Measurements from ENCODE around the gene CRP.
"Not testable (repeated sequence)": the region's sequence is repeated elsewhere in the genome, so short reads cannot be mapped to it uniquely, and the experiment has no call there.

DNA sequence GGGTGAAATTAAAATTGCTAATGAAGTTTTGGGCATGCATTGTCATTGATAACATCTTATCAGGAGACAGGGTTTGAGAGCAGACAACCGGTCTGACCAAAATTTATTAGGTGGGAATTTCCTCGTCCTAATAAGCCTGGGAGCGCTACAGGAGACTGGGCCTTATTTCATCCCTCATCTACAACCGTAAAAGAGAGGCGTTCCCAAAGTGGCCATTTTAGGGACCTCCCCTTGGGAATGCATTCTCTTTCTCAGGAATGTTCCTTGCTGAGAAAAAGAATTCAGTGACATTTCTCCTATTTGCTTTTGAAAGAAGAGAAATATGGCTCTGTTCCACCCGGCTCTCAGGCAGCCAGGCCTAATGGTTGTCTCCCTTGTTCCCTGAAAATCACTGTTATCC, 8.8 kb upstream of the CRP start:
- TF ChIP-seq, protein P1, sequence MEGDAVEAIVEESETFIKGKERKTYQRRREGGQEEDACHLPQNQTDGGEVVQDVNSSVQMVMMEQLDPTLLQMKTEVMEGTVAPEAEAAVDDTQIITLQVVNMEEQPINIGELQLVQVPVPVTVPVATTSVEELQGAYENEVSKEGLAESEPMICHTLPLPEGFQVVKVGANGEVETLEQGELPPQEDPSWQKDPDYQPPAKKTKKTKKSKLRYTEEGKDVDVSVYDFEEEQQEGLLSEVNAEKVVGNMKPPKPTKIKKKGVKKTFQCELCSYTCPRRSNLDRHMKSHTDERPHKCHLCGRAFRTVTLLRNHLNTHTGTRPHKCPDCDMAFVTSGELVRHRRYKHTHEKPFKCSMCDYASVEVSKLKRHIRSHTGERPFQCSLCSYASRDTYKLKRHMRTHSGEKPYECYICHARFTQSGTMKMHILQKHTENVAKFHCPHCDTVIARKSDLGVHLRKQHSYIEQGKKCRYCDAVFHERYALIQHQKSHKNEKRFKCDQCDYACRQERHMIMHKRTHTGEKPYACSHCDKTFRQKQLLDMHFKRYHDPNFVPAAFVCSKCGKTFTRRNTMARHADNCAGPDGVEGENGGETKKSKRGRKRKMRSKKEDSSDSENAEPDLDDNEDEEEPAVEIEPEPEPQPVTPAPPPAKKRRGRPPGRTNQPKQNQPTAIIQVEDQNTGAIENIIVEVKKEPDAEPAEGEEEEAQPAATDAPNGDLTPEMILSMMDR (IDR thresholded peaks at IDR 0.05): not testable (repeated sequence)
- not testable (repeated sequence) for TF ChIP-seq TCF7L2 (IDR thresholded peaks at IDR 0.05; ENCODE audit: low read depth, low read length); POLR2AphosphoS5 (IDR thresholded peaks at IDR 0.05; ENCODE audit: low read depth, low read length); SIN3A (IDR thresholded peaks at IDR 0.05; ENCODE audit: borderline replicate concordance, insufficient read depth, low read depth, low read length)
- TF ChIP-seq, protein P2, sequence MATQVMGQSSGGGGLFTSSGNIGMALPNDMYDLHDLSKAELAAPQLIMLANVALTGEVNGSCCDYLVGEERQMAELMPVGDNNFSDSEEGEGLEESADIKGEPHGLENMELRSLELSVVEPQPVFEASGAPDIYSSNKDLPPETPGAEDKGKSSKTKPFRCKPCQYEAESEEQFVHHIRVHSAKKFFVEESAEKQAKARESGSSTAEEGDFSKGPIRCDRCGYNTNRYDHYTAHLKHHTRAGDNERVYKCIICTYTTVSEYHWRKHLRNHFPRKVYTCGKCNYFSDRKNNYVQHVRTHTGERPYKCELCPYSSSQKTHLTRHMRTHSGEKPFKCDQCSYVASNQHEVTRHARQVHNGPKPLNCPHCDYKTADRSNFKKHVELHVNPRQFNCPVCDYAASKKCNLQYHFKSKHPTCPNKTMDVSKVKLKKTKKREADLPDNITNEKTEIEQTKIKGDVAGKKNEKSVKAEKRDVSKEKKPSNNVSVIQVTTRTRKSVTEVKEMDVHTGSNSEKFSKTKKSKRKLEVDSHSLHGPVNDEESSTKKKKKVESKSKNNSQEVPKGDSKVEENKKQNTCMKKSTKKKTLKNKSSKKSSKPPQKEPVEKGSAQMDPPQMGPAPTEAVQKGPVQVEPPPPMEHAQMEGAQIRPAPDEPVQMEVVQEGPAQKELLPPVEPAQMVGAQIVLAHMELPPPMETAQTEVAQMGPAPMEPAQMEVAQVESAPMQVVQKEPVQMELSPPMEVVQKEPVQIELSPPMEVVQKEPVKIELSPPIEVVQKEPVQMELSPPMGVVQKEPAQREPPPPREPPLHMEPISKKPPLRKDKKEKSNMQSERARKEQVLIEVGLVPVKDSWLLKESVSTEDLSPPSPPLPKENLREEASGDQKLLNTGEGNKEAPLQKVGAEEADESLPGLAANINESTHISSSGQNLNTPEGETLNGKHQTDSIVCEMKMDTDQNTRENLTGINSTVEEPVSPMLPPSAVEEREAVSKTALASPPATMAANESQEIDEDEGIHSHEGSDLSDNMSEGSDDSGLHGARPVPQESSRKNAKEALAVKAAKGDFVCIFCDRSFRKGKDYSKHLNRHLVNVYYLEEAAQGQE (IDR thresholded peaks at IDR 0.05; ENCODE audit: insufficient read depth in 1 of 2, low read depth in 2 of 2, low read length in 1 of 2): not testable (repeated sequence)

All from Panc1 (cell line).